Measurements from ENCODE around the gene NTN1. TPM values are rescaled to one million over a fixed set of nuclear protein-coding genes. Genes with fewer than 3 reads are reported as not detected.
"Not testable (repeated sequence)": the region's sequence is repeated elsewhere in the genome, so short reads cannot be mapped to it uniquely, and the experiment has no call there.

The NTN1 gene
- total RNA-seq: 10 to 100 TPM in 1 of 2 donors, 1 to 10 TPM in 1; 6.9 to 15.4 TPM
- long read RNA-seq, donor 1, partial matches to known transcripts: 2 of 5 reads
- long read RNA-seq, donor 1, other reads (novel, unspliced or antisense): 3 of 5 reads
- long read RNA-seq, donor 2, partial matches to known transcripts: 1 of 19 reads
- long read RNA-seq, donor 2, other reads (novel, unspliced or antisense): 18 of 19 reads

DNA sequence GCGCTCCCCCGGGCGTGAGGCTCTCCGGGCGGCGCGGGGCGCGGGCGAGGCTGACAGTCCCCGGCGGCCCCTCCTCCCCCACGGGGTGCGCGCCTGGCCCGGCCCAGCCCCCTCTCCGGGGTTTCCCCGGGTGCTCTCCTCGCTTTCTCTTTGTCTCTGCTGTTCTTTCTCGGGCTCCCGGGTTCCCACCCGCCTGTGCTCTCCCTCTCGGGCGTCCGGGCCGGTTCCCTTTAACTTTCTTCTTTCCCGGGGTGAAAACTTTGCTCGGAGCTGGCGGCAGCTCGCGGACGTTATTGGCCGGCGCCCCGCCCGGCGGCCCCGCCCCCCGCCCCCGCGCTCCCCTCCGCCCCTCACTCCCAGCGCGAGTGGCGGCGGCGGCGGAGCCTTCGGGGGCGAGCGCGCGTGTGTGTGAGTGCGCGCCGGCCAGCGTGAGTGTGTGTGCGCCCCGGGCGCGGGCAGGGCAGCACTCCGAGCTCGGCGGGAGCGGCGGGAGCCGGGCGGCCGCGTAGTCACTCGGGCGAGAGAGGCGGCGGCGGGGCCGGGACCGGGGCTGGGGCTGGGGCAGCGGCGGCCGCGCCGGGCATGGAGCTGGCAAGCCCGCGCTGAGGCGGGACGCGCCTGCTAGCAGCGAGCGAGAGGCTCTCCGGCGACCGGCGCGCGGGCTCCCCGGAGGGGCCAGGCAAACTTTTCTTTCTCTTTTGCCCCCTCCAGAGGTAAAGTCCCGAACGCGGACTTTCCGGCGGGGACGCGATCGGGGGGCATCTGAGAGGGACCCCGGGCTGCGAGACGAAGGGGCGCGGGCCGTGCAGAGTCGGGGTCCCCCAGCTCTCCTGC, at the start of gene NTN1:
Gene NTN1, plus strand, starts transcription at position 353 of the 834 bp plus-strand sequence. CDS start 864 bp downstream, outside the sequence.
- peak; percentile 84 for DNase-seq (ENCODE audit: low spot score)
- intact Hi-C loops (cut with DNase I): loop anchor here in 1 of 2 donors (10.0 kb wide), 1 partner anchor 73 kb away; no protein-coding TSS in a partner anchor

DNA sequence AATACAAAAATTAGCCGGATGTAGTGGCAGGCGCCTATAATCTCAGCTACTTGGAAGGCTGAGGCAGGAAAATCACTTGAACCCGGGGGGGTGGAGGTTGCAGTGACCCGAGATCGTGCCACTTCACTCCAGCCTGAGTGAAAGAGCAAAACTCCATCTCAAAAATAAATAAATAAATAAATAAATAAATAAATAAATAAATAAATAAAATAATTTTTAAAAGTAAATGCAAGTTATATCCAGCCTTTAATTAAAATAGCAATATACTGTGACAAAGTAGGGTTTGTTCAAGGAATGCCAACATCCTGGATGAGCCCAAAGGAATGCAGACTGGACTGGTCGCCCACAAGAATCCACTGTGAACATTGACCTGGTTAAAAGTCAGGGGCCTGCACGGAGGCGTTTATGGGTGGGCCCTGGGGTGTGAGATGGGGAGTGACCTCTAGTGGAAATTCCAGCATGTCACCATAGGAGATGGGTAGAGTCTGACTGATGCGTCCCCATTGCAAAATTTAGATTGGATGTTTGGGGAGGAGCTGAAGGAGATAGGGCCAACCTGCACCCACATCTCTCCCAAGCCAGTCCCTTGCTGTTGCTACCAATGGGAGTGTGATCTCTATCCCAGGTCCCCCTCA, 46.1 kb upstream of the NTN1 start:
- intact Hi-C loops (cut with DNase I): no loop called here
- no peak for DNase-seq (ENCODE audit: low spot score)

DNA sequence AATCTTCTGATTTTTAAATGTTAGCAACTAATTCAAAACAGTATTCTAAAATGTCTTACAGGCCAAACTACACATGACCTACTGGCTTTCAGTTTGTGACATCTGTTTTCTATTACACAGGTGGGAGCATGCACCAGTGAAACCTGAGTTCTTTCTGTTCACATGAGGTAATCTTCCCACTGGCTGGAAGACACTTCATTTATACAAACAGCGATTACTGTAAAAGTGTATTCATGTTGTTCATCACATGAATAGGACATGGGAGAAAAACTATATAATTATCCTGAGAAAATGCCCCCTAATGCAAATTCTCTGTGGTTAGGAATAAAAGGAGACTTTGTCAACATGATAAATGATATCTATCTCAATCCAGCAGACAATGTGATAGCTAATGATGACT, 44.7 kb upstream of the NTN1 start:
- intact Hi-C loops (cut with DNase I): no loop called here
- DNase-seq (ENCODE audit: low spot score): no peak

DNA sequence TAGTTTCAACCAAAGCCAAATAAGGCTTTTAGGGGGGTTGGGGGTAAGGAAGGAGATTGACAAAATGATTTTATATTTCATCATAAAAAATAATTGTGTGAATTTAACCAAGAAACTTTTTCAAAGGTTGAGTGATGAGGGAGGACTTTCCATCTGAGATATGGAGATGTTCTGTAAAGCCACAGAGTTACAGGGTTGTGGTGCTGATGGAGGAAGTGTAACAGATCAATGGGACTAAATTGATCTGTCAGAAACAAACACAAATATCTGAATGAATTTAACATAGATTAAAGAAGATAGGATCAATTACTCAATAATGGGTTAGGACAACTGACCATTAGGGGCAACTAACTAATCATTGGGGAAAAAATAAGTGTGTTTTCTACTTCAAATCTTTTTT, 41.6 kb upstream of the NTN1 start:
- no peak for DNase-seq (ENCODE audit: low spot score)
- intact Hi-C loops (cut with DNase I): no loop called here

DNA sequence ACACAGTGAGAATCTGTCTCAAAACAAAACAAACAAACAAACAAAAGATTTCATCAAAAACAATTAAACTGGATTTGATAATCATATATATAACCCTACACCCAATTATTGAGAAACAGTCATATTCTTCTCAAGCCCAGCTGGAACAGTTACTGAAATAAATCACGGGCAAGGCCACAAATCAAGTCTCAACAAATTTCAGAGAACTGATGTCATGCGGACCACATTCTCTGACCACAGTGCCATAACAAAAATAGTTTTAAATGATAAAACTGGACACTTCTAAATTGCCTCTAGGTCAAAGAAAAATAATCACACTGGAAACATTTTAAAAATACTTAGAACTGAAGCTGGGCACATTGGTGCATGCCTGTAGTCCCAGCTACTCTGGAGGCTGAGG, 39.9 kb upstream of the NTN1 start:
- DNase-seq (ENCODE audit: low spot score): no peak

DNA sequence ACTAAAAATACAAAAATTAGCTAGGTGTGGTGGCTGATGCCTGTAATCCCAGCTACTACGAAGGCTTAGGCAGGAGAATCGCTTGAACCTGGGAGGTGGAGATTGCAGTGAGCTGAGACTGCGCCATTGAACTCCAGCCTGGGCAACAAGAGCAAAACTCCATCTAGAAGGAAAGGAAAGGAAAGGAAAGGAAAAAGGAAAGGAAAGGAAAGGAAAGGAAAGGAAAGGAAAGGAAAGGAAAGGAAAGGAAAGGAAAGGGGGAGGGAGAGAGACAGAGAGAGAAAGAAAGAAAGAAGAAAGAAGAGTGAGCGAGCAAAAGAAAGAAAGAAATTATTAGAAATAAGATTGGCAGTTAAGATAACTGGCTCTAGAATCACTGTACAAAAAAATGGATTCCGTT, 37.1 kb upstream of the NTN1 start:
- intact Hi-C loops (cut with DNase I); DNase-seq (ENCODE audit: low spot score): not testable (repeated sequence)

More for the DNA sequence above, 39.9 kb upstream of the NTN1 start:
- intact Hi-C loops (cut with DNase I): no loop called here

DNA sequence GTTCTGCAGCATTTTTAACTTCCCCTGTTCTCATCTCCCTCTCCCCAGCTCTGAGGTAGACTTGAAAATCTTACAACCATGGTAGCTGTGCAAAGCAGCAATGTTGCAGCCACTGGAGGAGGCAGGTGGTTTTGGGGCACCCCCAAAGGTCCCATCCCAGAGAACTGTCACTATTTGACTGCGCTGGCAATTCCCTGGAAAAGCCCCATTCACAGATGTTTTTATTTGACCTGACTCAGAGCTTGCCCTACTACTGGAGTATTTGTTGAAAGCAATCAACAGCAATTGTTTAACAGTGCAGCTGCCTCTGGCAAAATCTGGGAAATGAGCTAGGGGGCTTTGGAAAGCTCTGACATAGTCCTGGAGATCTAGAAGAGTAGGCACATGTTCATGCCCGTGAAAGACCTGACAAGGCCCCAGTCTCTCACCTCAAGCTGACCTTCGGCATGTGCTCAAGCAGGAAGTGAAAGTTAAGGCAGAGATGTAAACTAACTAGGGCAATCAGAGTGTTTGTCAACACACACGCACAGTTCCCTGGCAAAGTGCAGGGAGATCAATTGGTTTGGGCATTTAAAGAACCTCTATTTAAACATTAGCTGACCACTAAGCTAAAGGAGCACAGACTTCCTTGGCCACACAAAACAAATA, 36.1 kb upstream of the NTN1 start:
- DNase-seq (ENCODE audit: low spot score): no peak
- intact Hi-C loops (cut with DNase I): no loop called here

DNA sequence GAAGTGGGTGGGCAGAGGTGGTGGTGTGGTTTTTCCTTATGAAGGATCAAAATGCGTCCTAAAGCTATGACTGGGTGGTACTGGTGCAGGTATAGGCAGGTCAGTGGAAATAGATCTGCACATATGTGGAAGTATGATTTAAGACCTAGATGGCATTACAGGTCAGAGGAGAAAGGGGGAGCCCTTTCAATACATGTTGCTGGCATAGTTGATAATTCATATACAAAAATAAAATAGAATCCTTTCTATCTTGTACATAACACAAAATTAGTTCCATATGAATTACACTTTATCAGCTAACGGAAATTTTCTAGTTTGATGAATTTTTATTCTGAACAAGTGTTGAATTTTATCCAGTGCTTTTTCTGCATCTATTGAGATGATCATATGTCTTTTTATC, 35.0 kb upstream of the NTN1 start:
- intact Hi-C loops (cut with DNase I): no loop called here
- DNase-seq (ENCODE audit: low spot score): no peak

DNA sequence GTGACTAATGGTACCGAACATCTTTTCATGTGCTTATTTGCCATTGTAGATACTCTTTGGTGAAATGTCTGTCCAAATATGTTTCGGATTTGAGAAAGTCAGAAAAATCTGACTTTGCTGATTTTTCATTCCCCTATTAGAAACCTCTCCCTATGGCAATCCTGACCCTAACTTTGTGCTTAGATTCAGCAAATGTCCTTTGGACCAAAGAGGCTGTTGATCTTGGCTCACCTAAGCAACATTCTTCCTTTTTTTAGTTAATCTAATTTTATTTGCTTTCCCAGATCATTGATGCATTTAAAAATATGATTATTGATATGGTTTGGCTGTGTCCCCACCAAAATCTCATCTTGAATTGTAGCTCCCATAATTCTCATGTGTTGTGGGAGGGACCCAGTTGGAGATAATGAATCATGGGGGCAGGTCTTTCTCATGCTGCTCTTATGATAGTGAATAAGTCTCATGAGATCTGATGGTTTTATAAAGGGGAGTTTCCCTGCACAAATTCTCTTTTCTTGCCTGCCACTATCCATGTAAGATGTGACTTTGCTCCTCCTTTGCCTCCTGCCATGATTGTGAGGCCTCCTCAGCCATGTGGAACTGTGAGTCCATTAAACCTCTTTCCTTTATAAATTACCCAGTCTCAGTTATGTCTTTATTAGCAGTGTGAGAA, 32.9 kb upstream of the NTN1 start:
- DNase-seq (ENCODE audit: low spot score); intact Hi-C loops (cut with DNase I): not testable (repeated sequence)

DNA sequence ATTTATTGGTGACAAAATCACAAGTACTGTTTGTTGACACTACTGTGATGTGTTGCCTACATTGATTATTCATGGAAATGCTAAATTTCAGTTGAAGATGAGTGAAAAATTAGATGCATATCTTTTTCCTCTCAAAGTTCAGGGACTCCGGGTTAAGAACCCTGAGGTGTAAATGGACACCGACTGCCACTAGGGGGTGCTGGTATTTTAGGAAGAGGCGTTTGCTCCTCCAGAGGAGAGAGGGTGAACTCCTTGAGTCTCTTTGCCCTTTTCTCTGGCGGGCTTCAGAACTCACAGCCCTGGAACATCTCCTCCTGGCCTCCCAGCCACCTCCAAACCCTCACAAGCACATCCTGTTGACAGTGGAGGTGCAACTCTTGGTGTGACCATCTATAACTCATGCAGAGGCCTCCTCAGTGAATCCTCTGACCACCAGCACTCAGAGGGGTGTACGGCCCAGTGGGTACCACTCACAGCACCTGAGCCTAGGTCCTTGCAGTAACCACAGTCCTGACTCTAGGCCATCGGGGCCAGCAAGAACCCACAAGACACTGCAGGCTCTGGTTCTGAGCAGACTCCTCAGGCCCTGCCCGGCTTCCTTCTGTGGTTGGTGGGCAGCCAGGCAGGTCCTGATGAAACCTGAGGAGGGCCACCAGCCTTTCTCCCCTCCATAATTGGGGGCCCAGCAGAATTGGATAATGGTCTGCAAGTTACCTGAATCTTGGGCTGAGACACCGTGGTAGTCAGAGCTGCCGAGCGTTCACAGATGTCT, 29.6 kb upstream of the NTN1 start:
- intact Hi-C loops (cut with DNase I): loop anchor here in 1 of 2 donors (5.0 to 10.0 kb wide), 2 partner anchors 303 to 531 kb away; no protein-coding TSS in a partner anchor
- DNase-seq (ENCODE audit: low spot score): no peak

DNA sequence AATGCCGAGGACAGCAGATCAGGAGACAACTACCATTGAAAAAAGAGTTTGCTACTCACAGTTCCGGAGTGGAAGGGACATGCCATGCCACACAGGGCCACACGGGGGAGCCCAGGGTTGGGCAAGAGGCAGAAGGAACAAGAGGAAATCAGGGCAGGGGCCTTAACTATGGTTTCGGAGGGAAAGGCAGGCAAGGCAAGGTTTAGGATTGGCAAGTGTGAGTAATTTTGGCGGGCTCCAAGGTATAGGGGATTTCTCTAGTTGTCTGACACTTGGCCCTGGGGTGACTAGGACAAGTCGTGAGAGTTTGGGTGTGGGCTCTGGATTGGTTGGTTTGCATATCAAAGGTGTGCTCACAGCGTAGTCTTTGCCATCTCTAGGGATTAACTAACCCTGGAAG, 27.0 kb upstream of the NTN1 start:
- intact Hi-C loops (cut with DNase I): loop anchor here in 1 of 2 donors (5.0 to 10.0 kb wide), 2 partner anchors 300 to 528 kb away; no protein-coding TSS in a partner anchor
- peak; percentile 90 for DNase-seq (ENCODE audit: low spot score)

DNA sequence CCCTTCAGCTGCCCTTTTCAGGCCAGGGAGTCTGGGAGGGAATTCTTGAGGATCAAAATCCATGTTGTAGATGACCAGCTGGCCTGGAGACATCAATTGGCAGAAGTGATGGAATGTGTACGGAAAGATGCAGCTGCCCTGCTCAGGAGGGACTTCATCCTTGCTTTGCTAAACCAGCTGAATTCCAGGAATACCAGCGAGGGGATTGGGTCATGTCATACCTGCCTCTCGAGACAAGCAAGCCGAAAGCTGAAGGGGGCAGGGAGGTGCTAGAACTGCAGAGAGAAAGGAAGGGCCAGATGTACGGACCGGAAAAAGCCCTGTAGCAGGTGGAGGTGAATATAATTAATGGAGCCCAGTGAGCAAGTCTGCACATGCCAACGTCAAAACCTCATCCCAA, 25.6 kb upstream of the NTN1 start:
- no peak for DNase-seq (ENCODE audit: low spot score)
- intact Hi-C loops (cut with DNase I): loop anchor here (5.0 to 10.0 kb wide), 2 partner anchors 299 to 527 kb away; no protein-coding TSS in a partner anchor

DNA sequence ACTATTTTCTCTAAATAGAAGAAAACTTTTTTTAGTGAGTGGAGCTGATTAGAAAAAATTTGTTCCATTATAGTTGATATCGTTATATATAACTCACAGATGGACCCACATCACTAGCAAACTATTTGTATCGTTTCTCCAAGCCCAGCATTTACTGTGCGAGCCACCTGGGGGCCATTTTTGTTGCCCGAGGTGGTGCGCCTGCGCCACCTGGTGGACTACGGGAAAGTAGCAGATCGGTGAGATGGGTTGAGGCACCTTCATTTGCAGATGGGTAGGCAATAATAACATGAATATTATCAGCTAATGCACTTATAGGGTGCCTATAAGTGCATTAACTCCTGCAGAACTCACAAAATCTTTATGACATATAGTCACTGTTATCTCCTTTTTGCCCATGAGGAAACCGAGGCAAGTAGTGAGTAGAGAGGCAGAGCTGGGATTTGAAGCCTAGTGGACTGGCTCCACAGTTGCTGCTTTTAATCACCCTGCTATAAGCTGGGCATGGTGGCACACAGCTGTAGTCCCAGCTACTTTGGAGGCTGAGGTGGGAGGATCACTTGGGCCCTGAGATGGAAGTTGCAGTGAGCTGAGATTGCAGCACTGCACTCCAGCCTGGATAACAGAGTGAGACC, 23.2 kb upstream of the NTN1 start:
- intact Hi-C loops (cut with DNase I): loop anchor here (5.0 to 10.0 kb wide), 2 partner anchors 297 to 524 kb away; no protein-coding TSS in a partner anchor
- peak; percentile 88 for DNase-seq (ENCODE audit: low spot score)

DNA sequence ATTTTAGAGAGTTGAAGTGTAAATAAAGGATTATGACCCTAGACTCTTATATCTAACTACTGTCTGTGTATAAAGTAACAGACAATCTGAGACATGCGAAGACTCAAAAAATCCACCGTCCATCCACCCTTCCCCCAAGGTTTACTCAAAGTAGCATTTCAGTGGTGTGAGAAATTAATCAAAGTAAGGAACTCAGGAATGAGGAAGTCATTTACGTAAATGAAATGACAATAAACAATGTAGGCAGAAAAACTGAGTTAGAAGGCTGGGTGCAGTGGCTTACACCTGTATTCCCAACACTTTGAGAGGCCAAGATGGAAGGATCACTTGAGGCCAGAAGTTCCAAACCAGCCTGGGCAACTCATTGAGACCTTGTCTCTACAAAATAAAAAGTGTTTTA, 19.8 kb upstream of the NTN1 start:
- DNase-seq (ENCODE audit: low spot score): no peak
- intact Hi-C loops (cut with DNase I): loop anchor here in 1 of 2 donors (5.0 kb wide), 1 partner anchor 286 kb away; no protein-coding TSS in a partner anchor

DNA sequence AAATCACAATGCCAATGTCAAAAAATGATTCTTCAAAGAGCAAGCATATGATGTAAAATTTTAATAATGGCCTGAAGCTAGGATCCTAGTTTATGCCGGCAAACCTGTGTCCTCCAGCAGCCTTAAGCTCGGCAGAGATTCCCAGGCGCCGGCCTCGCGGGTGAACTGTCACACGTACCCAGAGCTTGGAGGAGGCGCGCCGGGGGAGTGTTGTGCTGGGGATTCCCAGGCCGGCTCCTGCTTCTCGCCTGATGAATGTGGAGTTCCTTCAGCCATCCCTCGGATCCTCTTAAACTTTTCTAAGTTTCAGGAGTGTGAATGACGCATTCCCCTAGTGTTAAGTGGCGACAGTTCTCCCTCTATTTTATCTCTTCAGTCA, 19.1 kb upstream of the NTN1 start:
- DNase-seq (ENCODE audit: low spot score): no peak
- intact Hi-C loops (cut with DNase I): loop anchor here in 1 of 2 donors (5.0 kb wide), 1 partner anchor 285 kb away; no protein-coding TSS in a partner anchor

DNA sequence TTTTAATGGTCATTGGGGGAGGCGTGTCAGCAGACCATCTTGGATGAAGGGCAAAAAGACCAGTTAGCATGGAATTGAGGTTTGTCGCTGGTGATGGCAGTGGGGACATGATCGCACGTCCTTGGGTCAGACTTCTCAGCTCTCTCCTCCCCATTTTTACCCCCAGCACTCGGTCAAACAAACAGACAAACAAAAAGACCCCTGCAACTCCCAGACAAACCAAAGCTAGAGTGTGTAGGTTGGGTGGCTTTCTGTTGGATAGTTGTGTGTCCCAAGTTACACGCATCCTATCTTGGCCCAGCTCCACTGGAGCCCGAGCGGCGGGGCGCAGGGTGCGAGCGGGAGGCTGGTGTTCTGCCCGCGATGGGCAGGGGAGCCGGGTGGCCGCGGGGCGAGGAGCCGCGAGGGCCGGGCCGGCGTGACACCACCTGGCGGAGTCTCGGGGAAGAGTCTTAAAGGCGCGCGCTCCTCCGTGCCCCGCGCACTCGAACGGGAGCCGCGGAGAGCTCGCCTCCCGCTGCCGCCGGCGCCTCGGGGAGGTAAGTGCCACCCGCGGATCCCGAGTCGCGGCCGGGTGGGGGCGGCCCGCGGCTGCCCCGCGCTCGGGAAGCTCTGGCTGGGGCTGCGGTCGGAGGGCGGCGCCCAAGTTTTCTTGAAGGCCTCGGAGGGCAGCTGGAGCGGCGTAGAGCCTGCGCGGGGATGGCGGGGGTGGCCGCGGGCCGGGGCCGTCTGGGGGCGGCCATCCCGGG, 18.5 kb upstream of the NTN1 start:
- intact Hi-C loops (cut with DNase I): loop anchor here in 1 of 2 donors (5.0 kb wide), 1 partner anchor 285 kb away; no protein-coding TSS in a partner anchor
- DNase-seq (ENCODE audit: low spot score): peak; percentile 87

Data from posterior vena cava (tissue), 2 donors.